H9 (cell line): ENCODE measurements around the gene TAAR2. TPM values are rescaled to one million over a fixed set of nuclear protein-coding genes. Genes with fewer than 3 reads are reported as not detected.

Experiments
- DNase-seq: peaks from one replicate; pipeline ENCODE4 v3.0.0-alpha.2; 2017
- H2AFZ ChIP-seq: one replicate; pipeline ENCODE4 v1.6.1; 2013; ENCODE audit warnings: mild to moderate bottlenecking, low read length, control low read depth, moderate library complexity
- H2AK5ac ChIP-seq: 2 replicates; pipeline ENCODE4 v1.6.1; 2013; ENCODE audit warnings: low read length, control low read depth, mixed read lengths; ENCODE audit not compliant: insufficient read length
- H2BK120ac ChIP-seq: one replicate; pipeline ENCODE4 v1.6.1; 2013; ENCODE audit warnings: low read depth, mild to moderate bottlenecking, low read length, control low read depth, inconsistent platforms; ENCODE audit not compliant: poor library complexity, severe bottlenecking
- H2BK12ac ChIP-seq: 2 replicates; pipeline ENCODE4 v1.6.1; 2013; ENCODE audit warnings: low read length, control low read depth, mixed read lengths, low read depth; ENCODE audit not compliant: insufficient read length
- H2BK15ac ChIP-seq: 2 replicates; pipeline ENCODE4 v1.6.1; 2013; ENCODE audit warnings: low read depth, low read length, control low read depth
- H2BK20ac ChIP-seq: one replicate; pipeline ENCODE4 v1.6.1; 2013; ENCODE audit warnings: low read depth, mild to moderate bottlenecking, low read length, control low read depth, inconsistent platforms; ENCODE audit not compliant: poor library complexity, severe bottlenecking
- H2BK5ac ChIP-seq: 2 replicates; pipeline ENCODE4 v1.6.1; 2013; ENCODE audit warnings: low read length, control low read depth, mixed read lengths; ENCODE audit not compliant: insufficient read length
- H3K14ac ChIP-seq: 2 replicates; pipeline ENCODE4 v1.6.1; 2013; ENCODE audit warnings: low read length, control low read depth; ENCODE audit not compliant: insufficient read depth
- H3K18ac ChIP-seq: 2 replicates; pipeline ENCODE4 v1.6.1; 2013; ENCODE audit warnings: low read depth, mild to moderate bottlenecking, mixed read lengths, low read length, control low read depth; ENCODE audit not compliant: insufficient read length
- H3K23ac ChIP-seq: 2 replicates; pipeline ENCODE4 v1.6.1; 2013; ENCODE audit warnings: low read length, control low read depth, mixed read lengths, low read depth; ENCODE audit not compliant: insufficient read length
- H3K23me2 ChIP-seq: 2 replicates; pipeline ENCODE4 v1.6.1; 2013; ENCODE audit warnings: low read depth, mild to moderate bottlenecking, mixed read lengths, low read length, control low read depth; ENCODE audit not compliant: insufficient read length, poor library complexity, severe bottlenecking
- H3K27ac ChIP-seq: 2 replicates; pipeline ENCODE4 v1.5.1; 2013; ENCODE audit warnings: low read length, control low read depth, mixed read lengths, low read depth; ENCODE audit not compliant: insufficient read length
- H3K27me3 ChIP-seq: 2 replicates; pipeline ENCODE4 v1.6.1; 2013; ENCODE audit warnings: low read length, control low read depth, inconsistent platforms; ENCODE audit not compliant: insufficient read depth
- H3K4ac ChIP-seq: 2 replicates; pipeline ENCODE4 v1.6.1; 2013; ENCODE audit warnings: low read depth, mild to moderate bottlenecking, control low read depth, inconsistent platforms, low read length, moderate library complexity
- H3K4me1 ChIP-seq: 2 replicates; pipeline ENCODE4 v1.6.1; 2013; ENCODE audit warnings: low read length, control low read depth, inconsistent platforms; ENCODE audit not compliant: insufficient read depth
- H3K4me2 ChIP-seq: 2 replicates; pipeline ENCODE4 v1.6.1; 2013; ENCODE audit warnings: low read length, control low read depth, mixed read lengths; ENCODE audit not compliant: insufficient read length, insufficient read depth
- H3K56ac ChIP-seq: 2 replicates; pipeline ENCODE4 v1.6.1; 2013; ENCODE audit warnings: low read depth, mild to moderate bottlenecking, mixed read lengths, low read length, control low read depth; ENCODE audit not compliant: insufficient read length
- H3K79me1 ChIP-seq: 2 replicates; pipeline ENCODE4 v1.6.1; 2013; ENCODE audit warnings: low read depth, mild to moderate bottlenecking, moderate library complexity, low read length, control low read depth, inconsistent platforms; ENCODE audit not compliant: insufficient read depth, poor library complexity, severe bottlenecking
- H3K79me2 ChIP-seq: 2 replicates; pipeline ENCODE4 v1.6.1; 2013; ENCODE audit warnings: low read length, control low read depth, inconsistent platforms; ENCODE audit not compliant: insufficient read depth
- H3K9ac ChIP-seq: 2 replicates; pipeline ENCODE4 v1.6.1; 2013; ENCODE audit warnings: low read length, control low read depth, mixed read lengths; ENCODE audit not compliant: insufficient read length; ENCODE audit errors: extremely low read depth
- H3K9me3 ChIP-seq: one replicate; pipeline ENCODE4 v1.6.1; 2013; ENCODE audit warnings: low read depth, low read length, inconsistent platforms; ENCODE audit not compliant: control insufficient read depth
- H3T11ph ChIP-seq: one replicate; pipeline ENCODE4 v1.6.1; 2013; ENCODE audit warnings: mild to moderate bottlenecking, low read length, control low read depth, inconsistent platforms
- H4K20me1 ChIP-seq: one replicate; pipeline ENCODE4 v1.6.1; 2013; ENCODE audit not compliant: control insufficient read depth, insufficient read length, insufficient read depth
- H4K5ac ChIP-seq: 2 replicates; pipeline ENCODE4 v1.6.1; 2013; ENCODE audit warnings: low read depth, mild to moderate bottlenecking, mixed read lengths, low read length, control low read depth; ENCODE audit not compliant: insufficient read length
- H4K8ac ChIP-seq: replicated peaks from 2 replicates; pipeline ENCODE4 v1.6.1; 2013; ENCODE audit warnings: low read length, control low read depth, mixed read lengths, low read depth; ENCODE audit not compliant: insufficient read length
- H4K91ac ChIP-seq: 2 replicates; pipeline ENCODE4 v1.6.1; 2013; ENCODE audit warnings: low read depth, mild to moderate bottlenecking, moderate library complexity, mixed read lengths, low read length, control low read depth; ENCODE audit not compliant: insufficient read length
- H3K27ac Mint-ChIP-seq, 3 experiments: 2 replicates in 2 of 3; 3 replicates in 1 of 3; pipeline ENCODE4 v1.8.0; 2020 to 2021; ENCODE audit warnings: mixed read lengths in 3 of 3, mild to moderate bottlenecking in 1 of 3, moderate library complexity in 1 of 3
- H3K27me3 Mint-ChIP-seq: 2 replicates; pipeline ENCODE4 v1.8.0; 2021; ENCODE audit warnings: low read depth, mild to moderate bottlenecking, moderate library complexity, mixed read lengths
- H3K36me3 Mint-ChIP-seq, 3 experiments: 2 replicates in 2 of 3; 3 replicates in 1 of 3; pipeline ENCODE4 v1.8.0; 2020 to 2021; ENCODE audit warnings: low read depth in 3 of 3, mixed read lengths in 3 of 3; ENCODE audit not compliant: insufficient read depth in 1 of 3
- H3K4me1 Mint-ChIP-seq, 2 experiments: 2 replicates each; pipeline ENCODE4 v1.8.0; 2020; ENCODE audit warnings: mixed read lengths in 2 of 2
- H3K4me3 Mint-ChIP-seq, 2 experiments: 2 replicates in 1 of 2; 3 replicates in 1 of 2; pipeline ENCODE4 v1.8.0; 2020 to 2021; ENCODE audit warnings: mild to moderate bottlenecking in 2 of 2, mixed read lengths in 2 of 2, moderate library complexity in 1 of 2
- H3K9me3 Mint-ChIP-seq, 2 experiments: 2 replicates in 1 of 2; 3 replicates in 1 of 2; pipeline ENCODE4 v1.8.0; 2020; ENCODE audit warnings: mild to moderate bottlenecking in 2 of 2, mixed read lengths in 2 of 2, moderate library complexity in 1 of 2
- CTCF ChIP-seq: fragments of 200-600 bp; sonication (generic); conservative IDR thresholded peaks from 3 replicates; pipeline ENCODE4 v1.8.0; 2021; ENCODE audit warnings: antibody characterized with exemption, mild to moderate bottlenecking
- WGBS: extraction: QIAGEN DNeasy Blood & Tissue Kit; methylation state at CpG from one replicate; pipeline ENCODE4 v1.1.7; 2013; ENCODE audit warnings: missing lambda C conversion rate, low lambda C conversion rate, mixed read lengths; ENCODE audit not compliant: insufficient read length; ENCODE audit errors: extremely low coverage; 5-methylcytosine and 5-hydroxymethylcytosine counted together
- total RNA-seq: library from RNA; stranded (reverse); gene quantifications from 2 replicates; pipeline ENCODE4 v1.2.1, GENCODE V29; 2021

TAAR2 gene
- total RNA-seq, 1 experiment from 2014 or later, result not detected

GRCh38 chr6:132614554-132614953 is 9.5 kb downstream of the TAAR2 start:
- Histone ChIP-seq H4K5ac (no peak overlapping the region), H2BK12ac (no peak overlapping the region), H3K79me1 (no peaks in the 10 kb centered on the region), H3K27ac (no peak overlapping the region), H4K91ac (no peak overlapping the region), H3T11ph (no peak overlapping the region), H3K27me3 (no peaks in the 10 kb centered on the region), H3K9me3 (no peaks in the 10 kb centered on the region), H2AK5ac (no peak overlapping the region), H3K4me2 (no peak overlapping the region), H3K79me2 (no peaks in the 10 kb centered on the region), H4K20me1 (no peaks in the 10 kb centered on the region), H3K9ac (no peak overlapping the region), H3K23me2 (no peaks in the 10 kb centered on the region), H3K14ac (no peak overlapping the region), H4K8ac (no peak overlapping the region), H3K4me1 (no peaks in the 10 kb centered on the region), H3K56ac (no peak overlapping the region), H3K23ac (no peak overlapping the region), H3K4ac (no peak overlapping the region), H2AFZ (no peak overlapping the region), H2BK120ac (no peak overlapping the region), H2BK20ac (no peak overlapping the region), H2BK5ac (no peak overlapping the region), H2BK15ac (no peak overlapping the region), H3K18ac (no peak overlapping the region)
- Mint-ChIP-seq H3K27me3 (no peaks in the 10 kb centered on the region), H3K27ac (no peak overlapping the region), H3K36me3 (no peaks in the 10 kb centered on the region), H3K9me3 (no peaks in the 10 kb centered on the region), H3K4me3 (no peak overlapping the region), H3K4me1 (peaks cover 8 to 11% of the 10 kb centered on the region in 2 experiments)
- TF ChIP-seq CTCF, result no peak
- no CpG with 5 or more reads among the region's 7 CpGs for WGBS
- DNase-seq, result no peak
